HepG2 (cell line): ENCODE data around the gene CCNB1IP1.

Experiments used
- BRCA1 ChIP-seq: sonication (generic); formaldehyde crosslinking; IDR thresholded peaks from 2 replicates; pipeline ENCODE4 v1.4.0; 2020; ENCODE audit warnings: missing genetic modification reagents
- CCAR2 ChIP-seq: fragments of 200-400 bp; formaldehyde crosslinking; optimal IDR thresholded peaks from 2 replicates; pipeline ENCODE3; 2018; ENCODE audit warnings: low read depth, mild to moderate bottlenecking, low read length, moderate library complexity
- FIP1L1 ChIP-seq: fragments of 200-400 bp; formaldehyde crosslinking; IDR thresholded peaks from 2 replicates; pipeline ENCODE4 v1.6.1; 2018; ENCODE audit warnings: low read depth, mild to moderate bottlenecking, low read length, moderate library complexity, borderline replicate concordance; ENCODE audit not compliant: insufficient read depth
- SAP130 ChIP-seq: IDR thresholded peaks from 2 replicates; pipeline ENCODE4 v1.6.1; 2016; ENCODE audit warnings: low read depth
- ZC3H13 ChIP-seq: sonication (generic); formaldehyde crosslinking; IDR thresholded peaks from 2 replicates; pipeline ENCODE4 v1.8.1; 2023; ENCODE audit warnings: mild to moderate bottlenecking, missing genetic modification reagents, moderate library complexity
- ZNF136 ChIP-seq: sonication (generic); formaldehyde crosslinking; IDR thresholded peaks from 2 replicates; pipeline ENCODE4 v1.8.1; 2022; ENCODE audit warnings: low read depth, mild to moderate bottlenecking, moderate library complexity, missing genetic modification reagents
- ZNF24 ChIP-seq: fragments of 450-650 bp; IDR thresholded peaks from 2 replicates; pipeline ENCODE4 v1.6.1; 2017; ENCODE audit warnings: antibody characterized with exemption, mild to moderate bottlenecking
- ZNF782 ChIP-seq: sonication (generic); formaldehyde crosslinking; IDR thresholded peaks from 2 replicates; pipeline ENCODE4 v1.4.0; 2020; ENCODE audit warnings: missing genetic modification reagents, mild to moderate bottlenecking, borderline replicate concordance
- TF ChIP-seq, protein P1 (sequence below): sonication (generic); formaldehyde crosslinking; IDR thresholded peaks from 2 replicates; pipeline ENCODE4 v1.5.0; 2020; ENCODE audit warnings: mild to moderate bottlenecking, missing genetic modification reagents, moderate library complexity

DNA sequence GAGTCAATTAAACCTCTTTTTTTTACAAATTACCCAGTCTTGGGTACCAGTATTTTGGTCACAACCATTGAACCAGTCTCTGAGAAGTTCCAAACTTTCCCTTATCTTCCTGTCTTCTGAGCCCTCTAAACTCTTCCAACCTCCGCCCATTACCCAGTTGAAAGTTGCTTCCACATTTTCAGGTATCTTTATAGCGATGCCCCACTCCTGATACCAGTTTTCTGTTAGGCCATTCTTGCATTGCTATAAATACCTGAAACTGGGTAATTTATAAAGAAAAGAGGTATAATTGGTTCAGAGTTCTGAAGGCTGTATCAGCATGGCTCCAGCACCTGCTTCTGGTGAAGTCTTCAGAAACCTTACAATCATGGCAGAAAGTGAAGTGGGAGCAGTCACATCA is 59.0 kb downstream of the CCNB1IP1 start:
- TF ChIP-seq ZNF24 (no peak), FIP1L1 (no peak), ZNF782 (CRISPR knock-in tag) (no peak), SAP130 (CRISPR knock-in tag) (no peak), BRCA1 (CRISPR knock-in tag) (no peak), ZC3H13 (CRISPR knock-in tag) (no peak), ZNF136 (CRISPR knock-in tag) (no peak), CCAR2 (no peak)
- TF ChIP-seq, protein P1, sequence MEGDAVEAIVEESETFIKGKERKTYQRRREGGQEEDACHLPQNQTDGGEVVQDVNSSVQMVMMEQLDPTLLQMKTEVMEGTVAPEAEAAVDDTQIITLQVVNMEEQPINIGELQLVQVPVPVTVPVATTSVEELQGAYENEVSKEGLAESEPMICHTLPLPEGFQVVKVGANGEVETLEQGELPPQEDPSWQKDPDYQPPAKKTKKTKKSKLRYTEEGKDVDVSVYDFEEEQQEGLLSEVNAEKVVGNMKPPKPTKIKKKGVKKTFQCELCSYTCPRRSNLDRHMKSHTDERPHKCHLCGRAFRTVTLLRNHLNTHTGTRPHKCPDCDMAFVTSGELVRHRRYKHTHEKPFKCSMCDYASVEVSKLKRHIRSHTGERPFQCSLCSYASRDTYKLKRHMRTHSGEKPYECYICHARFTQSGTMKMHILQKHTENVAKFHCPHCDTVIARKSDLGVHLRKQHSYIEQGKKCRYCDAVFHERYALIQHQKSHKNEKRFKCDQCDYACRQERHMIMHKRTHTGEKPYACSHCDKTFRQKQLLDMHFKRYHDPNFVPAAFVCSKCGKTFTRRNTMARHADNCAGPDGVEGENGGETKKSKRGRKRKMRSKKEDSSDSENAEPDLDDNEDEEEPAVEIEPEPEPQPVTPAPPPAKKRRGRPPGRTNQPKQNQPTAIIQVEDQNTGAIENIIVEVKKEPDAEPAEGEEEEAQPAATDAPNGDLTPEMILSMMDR, result no peak
